OCI-LY7 (cell line): Measurements from ENCODE around the gene RXFP1.

ENCODE experiments used
- EZH2phosphoT487 ChIP-seq: fragments of 200-600 bp; sonication (generic); IDR thresholded peaks from 2 replicates; pipeline ENCODE4 v1.6.1; 2018; ENCODE audit warnings: low read depth, borderline replicate concordance, mild to moderate bottlenecking, mixed run types, antibody characterized with exemption, low read length, moderate library complexity, mixed read lengths
- TF ChIP-seq, protein P1 (sequence below): fragments of 200-600 bp; sonication (generic); conservative IDR thresholded peaks from 2 replicates; pipeline ENCODE4 v1.5.1; 2014; ENCODE audit warnings: mild to moderate bottlenecking, antibody characterized with exemption, low read length, moderate library complexity, mixed read lengths

DNA sequence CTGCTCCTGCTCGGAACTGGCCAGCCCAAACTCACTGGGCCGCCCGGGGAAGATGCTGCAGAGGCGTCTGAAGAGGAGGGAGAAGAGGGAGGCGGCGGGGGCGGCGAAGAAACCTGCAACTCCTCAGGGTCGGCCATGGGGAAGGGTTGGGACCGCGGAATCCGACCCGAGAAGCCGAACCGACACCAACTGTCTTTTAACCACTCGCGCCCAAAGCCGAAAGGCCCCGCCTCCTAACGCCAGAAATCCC, 149.9 kb downstream of the RXFP1 start, which contains the start of gene C4orf46:
- TF ChIP-seq, protein P1, sequence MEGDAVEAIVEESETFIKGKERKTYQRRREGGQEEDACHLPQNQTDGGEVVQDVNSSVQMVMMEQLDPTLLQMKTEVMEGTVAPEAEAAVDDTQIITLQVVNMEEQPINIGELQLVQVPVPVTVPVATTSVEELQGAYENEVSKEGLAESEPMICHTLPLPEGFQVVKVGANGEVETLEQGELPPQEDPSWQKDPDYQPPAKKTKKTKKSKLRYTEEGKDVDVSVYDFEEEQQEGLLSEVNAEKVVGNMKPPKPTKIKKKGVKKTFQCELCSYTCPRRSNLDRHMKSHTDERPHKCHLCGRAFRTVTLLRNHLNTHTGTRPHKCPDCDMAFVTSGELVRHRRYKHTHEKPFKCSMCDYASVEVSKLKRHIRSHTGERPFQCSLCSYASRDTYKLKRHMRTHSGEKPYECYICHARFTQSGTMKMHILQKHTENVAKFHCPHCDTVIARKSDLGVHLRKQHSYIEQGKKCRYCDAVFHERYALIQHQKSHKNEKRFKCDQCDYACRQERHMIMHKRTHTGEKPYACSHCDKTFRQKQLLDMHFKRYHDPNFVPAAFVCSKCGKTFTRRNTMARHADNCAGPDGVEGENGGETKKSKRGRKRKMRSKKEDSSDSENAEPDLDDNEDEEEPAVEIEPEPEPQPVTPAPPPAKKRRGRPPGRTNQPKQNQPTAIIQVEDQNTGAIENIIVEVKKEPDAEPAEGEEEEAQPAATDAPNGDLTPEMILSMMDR = no peak
- no peak for TF ChIP-seq EZH2phosphoT487
